CD4-positive, alpha-beta T cell treated with Interleukin-12 subunit alpha and Interleukin-12 subunit beta, for 1 hour (primary cell): Measurements from ENCODE around the gene CSNK1G1.
"Not testable (repeated sequence)": the region's sequence is repeated elsewhere in the genome, so short reads cannot be mapped to it uniquely, and the experiment has no call there.

Source experiments
- DNase-seq: peaks from one replicate; pipeline ENCODE4 v3.0.0-alpha.2; 2020

The CSNK1G1 gene

DNA sequence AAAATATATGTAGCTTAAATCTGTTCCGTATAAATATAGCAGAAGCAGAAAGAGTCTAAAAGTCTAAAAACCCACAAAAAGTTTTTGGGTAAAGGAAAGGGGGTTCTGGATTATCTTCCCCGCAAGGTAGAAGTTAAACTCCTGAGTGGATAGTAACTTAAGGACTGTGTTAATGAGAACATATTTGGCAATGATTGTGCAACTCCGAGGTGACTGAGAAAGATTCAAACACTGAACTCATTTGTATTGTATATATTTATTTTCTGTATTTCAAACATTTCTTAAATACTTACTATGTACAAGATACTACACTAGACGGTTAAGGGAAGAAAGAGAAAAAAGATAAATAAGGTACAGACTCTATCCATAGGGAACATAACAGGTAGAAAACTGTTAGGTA, 120.4 kb downstream of the CSNK1G1 start:
- DNase-seq: no peak

GRCh38 chr15:64233299-64233698, 122.7 kb downstream of the CSNK1G1 start:
- DNase-seq: no peak

DNA sequence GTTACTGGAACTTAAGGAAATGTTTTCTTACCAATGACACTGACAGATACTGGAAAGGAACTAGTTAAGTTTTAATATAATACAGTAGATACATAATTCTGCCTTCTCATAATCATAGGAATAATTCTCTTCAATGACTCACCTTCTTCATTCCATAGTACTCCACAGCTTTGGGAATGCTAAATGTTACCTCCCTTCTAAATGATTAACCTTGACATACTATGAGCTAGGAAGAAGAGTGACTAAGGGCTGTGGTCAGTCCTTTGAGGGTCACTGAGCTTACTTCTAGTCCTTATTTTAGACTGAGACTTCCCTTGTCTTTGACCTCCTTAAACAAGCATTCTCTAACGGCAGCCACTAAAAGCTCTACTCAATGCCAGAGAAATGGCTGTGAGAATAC, 123.6 kb downstream of the CSNK1G1 start:
- DNase-seq: no peak

- DNase-seq: no peak
These were observed 126.7 kb downstream of the CSNK1G1 start for GRCh38 chr15:64229129-64229724.

- DNase-seq: no peak
These were observed 130.2 kb downstream of the CSNK1G1 start for GRCh38 chr15:64225804-64226203.

DNA sequence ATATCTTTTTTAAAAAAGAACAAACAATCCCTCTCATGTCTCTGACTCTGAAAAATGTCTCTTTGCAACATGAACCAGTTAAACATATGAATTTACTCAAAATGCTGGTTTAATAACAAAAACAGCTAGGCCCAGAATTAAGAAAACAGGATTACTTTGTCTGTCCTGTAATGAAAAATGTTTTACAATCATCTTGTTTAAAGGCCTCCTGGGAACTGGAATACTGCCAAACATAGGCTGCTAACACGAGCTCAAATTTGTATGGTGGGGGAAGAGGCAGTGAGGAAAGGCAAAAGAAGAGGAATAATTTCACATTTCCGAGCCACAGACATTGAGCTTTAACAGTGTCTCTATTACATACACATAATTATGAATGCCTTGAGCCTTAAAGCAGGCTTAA, 131.5 kb downstream of the CSNK1G1 start:
- DNase-seq: no peak

DNA sequence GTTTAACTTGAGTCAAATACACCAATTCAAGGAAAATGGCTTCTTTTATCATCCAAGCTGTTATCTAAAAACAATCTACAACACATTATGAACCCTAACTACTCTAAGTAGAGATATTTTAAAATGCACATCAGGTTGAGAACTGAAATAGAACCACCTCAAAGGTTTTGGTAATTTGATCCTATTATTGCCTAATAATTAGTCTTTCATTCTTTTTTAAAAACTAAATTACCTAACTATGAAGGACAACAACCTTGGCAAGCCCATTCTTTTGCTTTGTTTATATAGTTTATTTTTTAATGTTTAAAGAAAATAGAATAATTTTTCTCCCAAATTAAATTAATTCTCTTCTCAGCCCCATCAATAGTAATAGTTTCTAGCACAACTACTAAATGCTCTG, 132.1 kb downstream of the CSNK1G1 start:
- no peak for DNase-seq

DNA sequence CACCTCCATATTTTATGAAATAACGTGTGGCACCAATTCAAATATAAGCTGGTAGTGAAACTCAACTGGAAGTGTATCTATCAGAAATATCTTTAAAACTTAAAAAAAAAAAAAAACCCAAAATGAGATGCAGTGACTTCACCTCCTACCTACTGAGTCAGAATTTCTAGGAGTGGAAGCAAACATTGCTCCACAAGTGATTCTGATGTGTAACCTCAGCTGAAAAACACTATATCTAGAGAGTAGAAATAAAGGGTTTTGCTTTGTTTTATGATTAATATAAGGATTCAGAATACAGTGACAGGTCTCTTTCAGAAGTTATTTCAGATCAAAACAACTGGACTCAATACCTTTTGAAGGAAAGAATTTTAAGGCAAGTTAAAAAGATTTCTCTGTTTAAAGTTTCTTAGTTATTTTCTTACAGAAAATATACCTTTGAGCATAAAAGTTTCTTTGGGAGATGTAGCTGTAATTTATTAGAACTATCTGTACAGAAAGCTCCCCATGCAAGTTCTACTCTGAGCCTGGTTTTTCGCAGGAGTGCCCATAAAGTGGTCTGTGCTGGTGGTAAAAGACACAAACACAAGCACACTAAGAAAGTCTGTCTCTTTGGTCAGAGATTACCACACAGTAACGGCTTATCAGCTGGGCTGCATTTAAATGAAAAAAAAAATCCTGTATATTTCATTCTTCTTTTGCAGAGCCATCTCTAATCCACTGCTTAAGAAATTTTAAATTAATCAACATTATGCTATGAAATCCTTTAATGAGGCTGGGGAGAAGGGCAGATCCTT, 133.2 kb downstream of the CSNK1G1 start:
- DNase-seq: no peak

DNA sequence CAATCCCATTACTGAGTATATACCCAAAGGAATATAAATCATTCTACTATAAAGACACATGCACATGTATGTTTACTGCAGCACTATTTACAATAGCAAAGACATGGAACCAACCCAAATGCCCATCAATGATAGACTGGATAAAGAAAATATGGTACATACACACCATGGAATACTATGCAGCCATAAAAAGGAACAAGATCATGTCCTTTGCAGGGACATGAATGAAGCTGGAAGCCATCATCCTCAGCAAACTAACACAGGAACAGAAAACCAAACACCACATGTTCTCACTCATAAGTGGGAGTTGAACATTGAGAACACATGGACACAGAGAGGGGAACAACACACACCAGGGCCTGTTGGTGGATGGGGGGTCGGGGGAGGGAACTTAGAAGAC, 134.1 kb downstream of the CSNK1G1 start:
- DNase-seq: not testable (repeated sequence)

- DNase-seq: not testable (repeated sequence)
These were observed 138.6 kb downstream of the CSNK1G1 start for GRCh38 chr15:64217429-64217750.

DNA sequence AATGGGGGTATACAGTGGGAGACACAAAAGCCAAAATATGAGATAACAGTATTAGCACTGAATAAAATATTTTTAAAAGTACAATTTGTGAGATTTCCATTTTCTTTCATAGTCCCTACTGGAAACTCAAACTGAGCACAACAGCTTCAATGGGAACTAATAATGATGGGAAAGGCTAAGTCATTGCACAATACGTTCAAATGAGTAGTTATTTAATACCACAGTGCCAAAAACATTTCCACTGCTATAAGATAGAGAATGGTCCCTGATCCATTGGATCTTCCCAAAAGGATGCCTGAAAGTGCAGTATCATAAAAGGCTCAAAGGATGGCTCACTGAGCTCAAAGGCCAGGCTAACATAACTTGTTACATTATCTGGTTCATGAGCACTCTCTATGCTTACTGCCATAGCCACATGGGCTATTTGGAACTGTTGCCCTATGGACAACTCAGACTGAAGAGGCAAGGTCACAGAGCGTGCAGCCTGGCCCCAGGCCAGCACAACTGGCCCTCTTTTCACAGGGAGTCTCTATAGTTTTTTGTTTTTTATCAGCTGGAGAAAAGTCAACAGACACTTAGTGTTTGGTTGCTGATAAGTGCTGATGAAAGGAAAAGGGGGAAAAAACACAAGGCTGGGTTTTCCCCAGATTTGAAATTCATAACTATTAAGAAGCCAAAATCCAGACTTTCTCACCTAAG, 139.1 kb downstream of the CSNK1G1 start:
- DNase-seq: no peak

DNA sequence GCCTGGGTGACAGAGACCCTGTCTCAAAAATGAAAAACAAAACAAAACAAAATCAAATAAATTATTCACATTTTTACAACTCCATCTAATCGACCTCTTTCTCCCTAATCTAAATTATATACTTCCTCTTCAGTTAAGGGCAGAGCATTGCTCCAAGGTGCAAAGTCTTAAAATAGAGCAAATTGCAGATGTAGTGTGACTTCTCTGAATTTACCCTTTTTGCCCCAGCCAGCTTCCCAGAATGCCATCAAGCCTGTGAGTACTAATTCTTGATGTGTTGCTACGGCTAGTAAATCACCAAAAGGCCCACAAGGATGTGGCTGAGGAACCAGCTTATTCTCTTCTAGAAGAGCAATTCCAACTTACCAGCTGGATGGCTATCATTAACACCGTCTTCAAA, 139.8 kb downstream of the CSNK1G1 start:
- no peak for DNase-seq

- no peak for DNase-seq
These were observed 142.3 kb downstream of the CSNK1G1 start for GRCh38 chr15:64213646-64214045.

- no peak for DNase-seq
These were observed 144.3 kb downstream of the CSNK1G1 start for GRCh38 chr15:64211696-64212095.

DNA sequence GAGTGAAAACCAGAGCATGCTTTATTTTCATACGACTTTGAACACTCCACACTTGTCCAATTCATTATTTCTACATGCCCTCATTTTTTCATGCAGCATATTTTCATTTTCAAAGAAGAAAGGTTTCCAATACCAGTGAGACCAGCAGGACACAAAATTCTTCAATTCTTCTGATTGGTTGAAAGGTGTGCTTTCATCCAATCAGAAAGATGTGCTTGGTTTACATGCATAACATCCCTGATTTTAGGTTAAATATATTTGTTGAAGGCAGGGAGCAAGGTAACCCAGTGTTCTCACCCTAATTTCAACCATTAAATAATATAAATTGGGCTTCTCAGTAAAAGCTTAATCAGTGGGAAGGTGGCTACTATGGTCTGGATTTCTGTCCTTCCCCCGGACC, 145.6 kb downstream of the CSNK1G1 start:
- no peak for DNase-seq

GRCh38 chr15:64209680-64210334, 146.2 kb downstream of the CSNK1G1 start:
- DNase-seq: peak; percentile 30

GRCh38 chr15:64205202-64205601, 150.8 kb downstream of the CSNK1G1 start:
- DNase-seq: no peak

DNA sequence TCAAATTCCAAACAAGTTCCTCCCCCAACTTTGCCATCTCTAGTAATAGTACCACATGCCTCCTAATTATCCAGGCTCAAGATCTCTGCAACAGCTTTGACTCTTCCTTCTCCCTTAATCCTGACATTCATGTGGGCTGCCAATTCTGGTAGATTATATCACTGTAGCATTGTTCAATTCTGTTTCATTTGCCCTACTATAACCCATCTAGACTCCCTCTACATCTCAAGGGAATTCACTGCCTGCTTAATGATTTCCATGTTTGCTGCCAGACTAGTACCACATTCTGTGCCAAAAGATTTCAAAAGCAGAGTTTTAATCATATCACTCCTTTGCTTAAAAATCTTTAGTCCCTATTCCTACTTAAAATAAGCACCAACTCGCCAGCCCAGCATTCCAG, 158.5 kb downstream of the CSNK1G1 start:
- no peak for DNase-seq

GRCh38 chr15:64193971-64194370, 162.0 kb downstream of the CSNK1G1 start:
- no peak for DNase-seq

DNA sequence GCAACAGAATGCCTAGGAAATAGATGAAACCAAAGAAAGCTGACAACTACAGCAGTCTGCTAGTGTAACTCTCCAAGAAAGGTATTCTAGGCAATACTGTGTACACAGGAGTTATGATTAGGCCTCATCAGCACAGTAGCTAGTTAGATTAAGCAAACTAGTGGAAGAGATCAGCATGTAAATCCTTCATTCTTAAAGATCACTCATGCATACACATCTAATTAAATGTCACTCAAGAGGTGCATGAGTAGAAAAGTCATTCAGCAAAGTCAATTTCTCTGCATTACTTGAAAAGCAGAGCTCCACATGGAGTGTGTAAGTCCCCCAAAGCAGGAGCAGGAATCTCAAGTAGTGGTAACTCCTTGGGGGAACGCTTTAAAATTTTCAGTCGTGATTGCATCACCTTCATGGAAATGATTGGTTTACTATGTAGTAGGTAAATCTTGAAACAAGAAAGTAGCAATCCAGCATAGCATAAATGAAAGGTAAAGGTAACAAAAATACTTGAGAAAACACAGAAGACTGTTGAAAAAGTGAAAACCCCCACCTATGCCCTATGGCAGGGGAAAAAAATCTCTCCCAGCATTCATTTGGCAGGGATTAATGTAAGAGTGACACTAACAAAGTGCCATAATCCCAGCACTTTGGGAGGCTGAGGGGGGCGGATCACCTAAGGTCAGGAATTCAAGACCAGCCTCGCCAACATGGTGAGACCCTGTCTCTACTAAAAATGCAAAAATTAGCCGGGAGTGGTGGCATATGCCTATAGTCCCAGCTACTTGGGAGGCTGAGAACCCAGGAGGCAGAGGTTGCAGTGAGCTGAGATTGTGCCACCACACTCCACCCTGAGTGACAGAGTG, 163.8 kb downstream of the CSNK1G1 start:
- DNase-seq: no peak

GRCh38 chr15:64187396-64188191, 168.4 kb downstream of the CSNK1G1 start:
- DNase-seq: no peak
